DND-41 (cell line): ENCODE data around the gene SMCO4.
A peak's percentile ranks its signal among the peaks of the same experiment; 100 is the strongest.

Source experiments
- ATAC-seq: fragments of 200-7000 bp; cut with Tn5 transposase; 3 replicates; pipeline ENCODE4 v1.9.1; 2021; ENCODE audit warnings: low read depth; ENCODE audit not compliant: insufficient read depth
- DNase-seq: peaks from one replicate; pipeline ENCODE4 v3.0.0-alpha.2; 2020
- H2AFZ ChIP-seq: 2 replicates; pipeline ENCODE4 v1.6.0; 2012; ENCODE audit warnings: low read depth, low read length
- H3K27ac ChIP-seq: 2 replicates; pipeline ENCODE4 v1.5.1; 2012; ENCODE audit warnings: low read length, inconsistent platforms
- H3K27me3 ChIP-seq: fragments of 200-600 bp; sonication (generic); 2 replicates; pipeline ENCODE4 v1.6.0; 2012; ENCODE audit warnings: low read length, mild to moderate bottlenecking, inconsistent platforms; ENCODE audit not compliant: insufficient read depth, poor library complexity
- H3K36me3 ChIP-seq: 2 replicates; pipeline ENCODE4 v1.5.1; 2012; ENCODE audit warnings: low read length, inconsistent platforms; ENCODE audit not compliant: insufficient read depth
- H3K4me1 ChIP-seq: 2 replicates; pipeline ENCODE4 v1.5.1; 2012; ENCODE audit warnings: mild to moderate bottlenecking, low read length; ENCODE audit not compliant: insufficient read depth
- H3K4me2 ChIP-seq: 2 replicates; pipeline ENCODE4 v1.6.0; 2012; ENCODE audit warnings: mild to moderate bottlenecking, moderate library complexity, low read length, inconsistent platforms; ENCODE audit not compliant: insufficient read depth
- H3K4me3 ChIP-seq, 2 experiments: fragments of 200-600 bp in 1 of 2; shearing (Covaris generic) in 1 of 2; 2 replicates each; pipeline ENCODE4 v1.5.1; 2012 to 2016; ENCODE audit warnings: inconsistent platforms in 2 of 2, low read length in 2 of 2, mild to moderate bottlenecking in 2 of 2, low read depth in 1 of 2, moderate library complexity in 1 of 2
- H3K79me2 ChIP-seq: 2 replicates; pipeline ENCODE4 v1.6.0; 2012; ENCODE audit warnings: low read length, inconsistent platforms; ENCODE audit not compliant: insufficient read depth
- H3K9ac ChIP-seq: 2 replicates; pipeline ENCODE4 v1.6.0; 2012; ENCODE audit warnings: low read depth, mild to moderate bottlenecking, inconsistent platforms, low read length, moderate library complexity
- H3K9me3 ChIP-seq: 2 replicates; pipeline ENCODE4 v1.5.1; 2012; ENCODE audit warnings: low read length, moderate library complexity, mild to moderate bottlenecking, inconsistent platforms; ENCODE audit not compliant: insufficient read depth, severe bottlenecking
- H4K20me1 ChIP-seq: 2 replicates; pipeline ENCODE4 v1.6.0; 2012; ENCODE audit warnings: low read length; ENCODE audit not compliant: insufficient read depth
- CTCF ChIP-seq: IDR thresholded peaks from 2 replicates; pipeline ENCODE4 v1.5.1; 2012; ENCODE audit warnings: borderline replicate concordance, low read length, moderate library complexity, mild to moderate bottlenecking; ENCODE audit not compliant: poor library complexity, severe bottlenecking; ENCODE audit errors: extremely low read depth
- EZH2 ChIP-seq: IDR thresholded peaks from 3 replicates; pipeline ENCODE4 v1.6.1; 2012; ENCODE audit warnings: borderline replicate concordance, low read depth, mild to moderate bottlenecking, moderate library complexity, low read length, inconsistent platforms; ENCODE audit not compliant: severe bottlenecking

Gene SMCO4

GRCh38 chr11:93543292-93543977, at the start of gene SMCO4:
Gene SMCO4 (minus strand): TSS chr11:93543391. CDS start chr11:93479189, 64,202 bp downstream.
- Histone ChIP-seq H3K36me3 (no peaks in the 10 kb centered on the region), H3K4me1 (peaks cover 25% of the 10 kb centered on the region), H3K4me2 (peak within 1 kb of the TSS; percentile 71), H3K9me3 (no peaks in the 10 kb centered on the region), H3K27ac (peak within 1 kb of the TSS; percentile 68), H4K20me1 (peaks cover 12% of the 10 kb centered on the region; the same call in 1 of the 2 replicates), H3K4me3 (peak within 1 kb of the TSS; percentile 56 to 69; a peak in 3 of 4 replicates), H2AFZ (peak within 1 kb of the TSS; percentile 93), H3K9ac (peak within 1 kb of the TSS; percentile 70), H3K27me3 (no peaks in the 10 kb centered on the region), H3K79me2 (peaks cover 8% of the 10 kb centered on the region; the same call in 1 of the 2 replicates)
- no peak for TF ChIP-seq EZH2
- peak; percentile 74 for TF ChIP-seq CTCF
- ATAC-seq (peak; percentile 86), DNase-seq (peak; percentile 86)

- Histone ChIP-seq H2AFZ (no peak overlapping the region), H3K9me3 (no peaks in the 10 kb centered on the region), H3K4me1 (no peaks in the 10 kb centered on the region), H3K9ac (no peak overlapping the region), H3K4me3 (no peak overlapping the region), H3K27ac (no peak overlapping the region), H4K20me1 (no peaks in the 10 kb centered on the region), H3K27me3 (peaks cover 4% of the 10 kb centered on the region), H3K4me2 (no peak overlapping the region), H3K36me3 (no peaks in the 10 kb centered on the region), H3K79me2 (no peaks in the 10 kb centered on the region)
- ATAC-seq (0 out of 3 replicates have a peak, but pooled peaks have one; percentile 45), DNase-seq (peak; percentile 10)
- TF ChIP-seq CTCF, result no peak
- TF ChIP-seq EZH2, result no peak
Measured at GRCh38 chr11:93591247-93591898, 48.2 kb upstream of the SMCO4 start.

GRCh38 chr11:93589347-93589746, 46.2 kb upstream of the SMCO4 start:
- Histone ChIP-seq H2AFZ (no peak overlapping the region), H3K9me3 (no peaks in the 10 kb centered on the region), H3K79me2 (no peaks in the 10 kb centered on the region), H3K4me1 (no peaks in the 10 kb centered on the region), H3K27ac (no peak overlapping the region), H3K27me3 (peaks cover 4% of the 10 kb centered on the region), H3K36me3 (no peaks in the 10 kb centered on the region), H3K9ac (no peak overlapping the region), H3K4me2 (no peak overlapping the region), H4K20me1 (no peaks in the 10 kb centered on the region), H3K4me3 (no peak overlapping the region)
- ATAC-seq, result no peak
- DNase-seq, result no peak
- TF ChIP-seq CTCF (no peak), EZH2 (no peak)
